ENCODE results near the gene TSBP1.

DNA sequence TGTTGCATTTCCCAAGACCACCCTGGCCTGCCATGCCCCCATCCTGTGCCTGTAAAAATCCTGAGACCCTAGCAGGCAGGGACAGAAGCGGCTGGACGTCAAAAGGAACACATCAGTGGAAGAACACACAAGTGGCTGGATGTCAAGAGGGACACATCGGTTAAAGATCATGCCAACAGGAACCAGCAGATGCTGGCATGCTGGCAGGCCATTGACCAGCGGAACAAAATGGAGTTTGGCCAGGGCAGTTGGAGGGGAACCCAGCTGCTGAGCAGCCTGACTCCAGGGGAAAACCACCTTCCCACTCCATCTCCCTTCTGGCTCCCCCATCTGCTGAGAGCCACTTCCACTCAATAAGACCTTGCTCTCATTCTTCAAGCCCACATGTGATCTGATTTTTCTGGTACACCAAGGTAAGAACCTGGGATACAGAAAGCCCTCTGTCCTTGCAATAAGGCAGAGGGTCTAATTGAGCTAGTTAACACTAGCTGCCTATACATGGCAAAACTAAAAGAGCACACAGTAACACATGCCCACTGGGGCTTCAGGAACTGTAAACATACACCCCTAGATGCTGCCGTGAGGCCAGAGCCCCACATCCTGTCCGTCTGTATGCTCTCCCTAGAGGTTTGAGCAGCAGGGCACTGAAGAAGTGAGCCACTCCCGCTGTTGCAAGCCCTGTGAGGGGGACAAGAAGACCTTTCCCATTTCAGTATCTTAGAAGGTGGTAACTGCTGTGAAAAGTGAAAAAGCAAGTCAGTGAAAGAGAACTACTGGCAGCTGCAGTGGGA is 4.2 kb upstream of the TSBP1 start:
- TF ChIP-seq, protein P1, sequence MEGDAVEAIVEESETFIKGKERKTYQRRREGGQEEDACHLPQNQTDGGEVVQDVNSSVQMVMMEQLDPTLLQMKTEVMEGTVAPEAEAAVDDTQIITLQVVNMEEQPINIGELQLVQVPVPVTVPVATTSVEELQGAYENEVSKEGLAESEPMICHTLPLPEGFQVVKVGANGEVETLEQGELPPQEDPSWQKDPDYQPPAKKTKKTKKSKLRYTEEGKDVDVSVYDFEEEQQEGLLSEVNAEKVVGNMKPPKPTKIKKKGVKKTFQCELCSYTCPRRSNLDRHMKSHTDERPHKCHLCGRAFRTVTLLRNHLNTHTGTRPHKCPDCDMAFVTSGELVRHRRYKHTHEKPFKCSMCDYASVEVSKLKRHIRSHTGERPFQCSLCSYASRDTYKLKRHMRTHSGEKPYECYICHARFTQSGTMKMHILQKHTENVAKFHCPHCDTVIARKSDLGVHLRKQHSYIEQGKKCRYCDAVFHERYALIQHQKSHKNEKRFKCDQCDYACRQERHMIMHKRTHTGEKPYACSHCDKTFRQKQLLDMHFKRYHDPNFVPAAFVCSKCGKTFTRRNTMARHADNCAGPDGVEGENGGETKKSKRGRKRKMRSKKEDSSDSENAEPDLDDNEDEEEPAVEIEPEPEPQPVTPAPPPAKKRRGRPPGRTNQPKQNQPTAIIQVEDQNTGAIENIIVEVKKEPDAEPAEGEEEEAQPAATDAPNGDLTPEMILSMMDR (IDR thresholded peaks at IDR 0.05; ENCODE audit: low read depth, low read length), result no peak
- no peak for TF ChIP-seq EZH2phosphoT487 (IDR thresholded peaks at IDR 0.05; ENCODE audit: low read depth)

All from OCI-LY3 (cell line).